ENCODE data around the gene WIF1.

WIF1 gene

GRCh38 chr12:65121049-65121955, at the start of gene WIF1:
TSS of gene WIF1 (minus strand) at chr12:65121305. CDS start at chr12:65121191, 114 bp downstream.
- peak; percentile 43 for ATAC-seq (replicated peaks; ENCODE audit: extremely low read depth, poor library complexity, severe bottlenecking)
- DNase-seq (ENCODE audit: low spot score in 2 of 2) = no peak
- Mint-ChIP-seq H3K4me3 (peak within 1 kb of the TSS; percentile 59), H3K27ac (ENCODE audit: low read depth) (no peak within 1 kb of the TSS), H3K36me3 (ENCODE audit: insufficient read depth) (peaks cover 3% of the 10 kb centered on the region), H3K9me3 (no peaks in the 10 kb centered on the region), H3K27me3 (peaks cover 64% of the 10 kb centered on the region), H3K4me1 (peaks cover 5% of the 10 kb centered on the region)

- peaks cover 32% of the 10 kb centered on the region for H3K4me1 Mint-ChIP-seq
- peak; percentile 45 for ATAC-seq (replicated peaks; ENCODE audit: extremely low read depth, poor library complexity, severe bottlenecking)
- H3K27me3 Mint-ChIP-seq = no peaks in the 10 kb centered on the region
- H3K9me3 Mint-ChIP-seq = no peaks in the 10 kb centered on the region
- DNase-seq (ENCODE audit: low spot score in 2 of 2) = peak; percentile 43 to 57
- H3K27ac Mint-ChIP-seq (ENCODE audit: low read depth) = peak overlapping the region; percentile 99
- peak overlapping the region; percentile 92 for H3K4me3 Mint-ChIP-seq
- peaks cover 22% of the 10 kb centered on the region for H3K36me3 Mint-ChIP-seq (ENCODE audit: insufficient read depth)
Observed at GRCh38 chr12:65170209-65170881, 49.2 kb upstream of the WIF1 start.

- H3K4me3 Mint-ChIP-seq = peak within 1 kb of the TSS; percentile 92
- no peaks in the 10 kb centered on the region for H3K27me3 Mint-ChIP-seq
- ATAC-seq (replicated peaks; ENCODE audit: extremely low read depth, poor library complexity, severe bottlenecking) = peak; percentile 93
- peak; percentile 85 to 86 for DNase-seq (ENCODE audit: low spot score in 2 of 2)
- H3K27ac Mint-ChIP-seq (ENCODE audit: low read depth) = peak within 1 kb of the TSS; percentile 99
- H3K9me3 Mint-ChIP-seq = no peaks in the 10 kb centered on the region
- H3K36me3 Mint-ChIP-seq (ENCODE audit: insufficient read depth) = peaks cover 22% of the 10 kb centered on the region
- peaks cover 32% of the 10 kb centered on the region for H3K4me1 Mint-ChIP-seq
Observed at GRCh38 chr12:65169320-65170208, 48.5 kb upstream of the WIF1 start, which contains the start of gene LEMD3. TSS of gene LEMD3 (plus strand) at chr12:65169583. CDS start at chr12:65169597, 14 bp downstream.

- DNase-seq (ENCODE audit: low spot score in 2 of 2) (no peak), ATAC-seq (replicated peaks; ENCODE audit: extremely low read depth, poor library complexity, severe bottlenecking) (peak; percentile 15)
- Mint-ChIP-seq H3K9me3 (no peaks in the 10 kb centered on the region), H3K36me3 (ENCODE audit: insufficient read depth) (peaks cover 22% of the 10 kb centered on the region), H3K27ac (ENCODE audit: low read depth) (peak overlapping the region; percentile 99), H3K4me1 (peaks cover 32% of the 10 kb centered on the region), H3K27me3 (peaks cover under 1% of the 10 kb centered on the region), H3K4me3 (peak overlapping the region; percentile 92)
Observed at GRCh38 chr12:65168681-65169319, 47.7 kb upstream of the WIF1 start.

- Mint-ChIP-seq H3K27ac (ENCODE audit: low read depth) (no peak overlapping the region), H3K9me3 (no peaks in the 10 kb centered on the region), H3K4me1 (peaks cover 8% of the 10 kb centered on the region), H3K36me3 (ENCODE audit: insufficient read depth) (peaks cover 10% of the 10 kb centered on the region), H3K27me3 (peaks cover 39% of the 10 kb centered on the region), H3K4me3 (no peak overlapping the region)
- DNase-seq (ENCODE audit: low spot score in 2 of 2) (no peak), ATAC-seq (replicated peaks; ENCODE audit: extremely low read depth, poor library complexity, severe bottlenecking) (no peak)
Observed at GRCh38 chr12:65164774-65165173, 43.7 kb upstream of the WIF1 start.

- DNase-seq (ENCODE audit: low spot score in 2 of 2) = no peak
- H3K36me3 Mint-ChIP-seq (ENCODE audit: insufficient read depth) = peaks cover 6% of the 10 kb centered on the region
- H3K27me3 Mint-ChIP-seq = peaks cover 43% of the 10 kb centered on the region
- H3K4me1 Mint-ChIP-seq = peaks cover 5% of the 10 kb centered on the region
- H3K9me3 Mint-ChIP-seq = no peaks in the 10 kb centered on the region
- H3K4me3 Mint-ChIP-seq = no peak overlapping the region
- ATAC-seq (replicated peaks; ENCODE audit: extremely low read depth, poor library complexity, severe bottlenecking) = no peak
- H3K27ac Mint-ChIP-seq (ENCODE audit: low read depth) = no peak overlapping the region
Observed at GRCh38 chr12:65164244-65164643, 43.1 kb upstream of the WIF1 start.

GRCh38 chr12:65162609-65163008, 41.5 kb upstream of the WIF1 start:
- Mint-ChIP-seq H3K9me3 (no peaks in the 10 kb centered on the region), H3K4me3 (no peak overlapping the region), H3K36me3 (ENCODE audit: insufficient read depth) (no peaks in the 10 kb centered on the region), H3K27ac (ENCODE audit: low read depth) (no peak overlapping the region), H3K27me3 (peaks cover 43% of the 10 kb centered on the region), H3K4me1 (no peaks in the 10 kb centered on the region)
- ATAC-seq (replicated peaks; ENCODE audit: extremely low read depth, poor library complexity, severe bottlenecking) (no peak), DNase-seq (ENCODE audit: low spot score in 2 of 2) (no peak)

- no peak for DNase-seq (ENCODE audit: low spot score in 2 of 2)
- H3K27me3 Mint-ChIP-seq = peaks cover 25% of the 10 kb centered on the region
- no peaks in the 10 kb centered on the region for H3K36me3 Mint-ChIP-seq (ENCODE audit: insufficient read depth)
- ATAC-seq (replicated peaks; ENCODE audit: extremely low read depth, poor library complexity, severe bottlenecking) = no peak
- peak overlapping the region; percentile 47 for H3K4me3 Mint-ChIP-seq
- no peak overlapping the region for H3K27ac Mint-ChIP-seq (ENCODE audit: low read depth)
- H3K4me1 Mint-ChIP-seq = peaks cover 12% of the 10 kb centered on the region
- no peaks in the 10 kb centered on the region for H3K9me3 Mint-ChIP-seq
Observed at GRCh38 chr12:65157091-65157490, 36.0 kb upstream of the WIF1 start.

GRCh38 chr12:65156366-65156841, 35.3 kb upstream of the WIF1 start:
- H3K36me3 Mint-ChIP-seq (ENCODE audit: insufficient read depth) = no peaks in the 10 kb centered on the region
- DNase-seq (ENCODE audit: low spot score in 2 of 2) (no peak), ATAC-seq (replicated peaks; ENCODE audit: extremely low read depth, poor library complexity, severe bottlenecking) (peak; percentile 65)
- H3K4me3 Mint-ChIP-seq = peak overlapping the region; percentile 47
- peaks cover 12% of the 10 kb centered on the region for H3K4me1 Mint-ChIP-seq
- H3K27me3 Mint-ChIP-seq = peaks cover 20% of the 10 kb centered on the region
- no peaks in the 10 kb centered on the region for H3K9me3 Mint-ChIP-seq
- no peak overlapping the region for H3K27ac Mint-ChIP-seq (ENCODE audit: low read depth)

GRCh38 chr12:65155784-65156183, 34.7 kb upstream of the WIF1 start:
- ATAC-seq (replicated peaks; ENCODE audit: extremely low read depth, poor library complexity, severe bottlenecking) (no peak), DNase-seq (ENCODE audit: low spot score in 2 of 2) (no peak)
- Mint-ChIP-seq H3K4me1 (peaks cover 12% of the 10 kb centered on the region), H3K4me3 (peak overlapping the region; percentile 47), H3K9me3 (no peaks in the 10 kb centered on the region), H3K27ac (ENCODE audit: low read depth) (no peak overlapping the region), H3K36me3 (ENCODE audit: insufficient read depth) (no peaks in the 10 kb centered on the region), H3K27me3 (peaks cover 15% of the 10 kb centered on the region)

GRCh38 chr12:65152596-65152995, 31.5 kb upstream of the WIF1 start:
- no peaks in the 10 kb centered on the region for H3K36me3 Mint-ChIP-seq (ENCODE audit: insufficient read depth)
- ATAC-seq (replicated peaks; ENCODE audit: extremely low read depth, poor library complexity, severe bottlenecking) (no peak), DNase-seq (ENCODE audit: low spot score in 2 of 2) (no peak)
- no peak overlapping the region for H3K4me3 Mint-ChIP-seq
- peaks cover 17% of the 10 kb centered on the region for H3K27me3 Mint-ChIP-seq
- peaks cover 12% of the 10 kb centered on the region for H3K4me1 Mint-ChIP-seq
- no peaks in the 10 kb centered on the region for H3K9me3 Mint-ChIP-seq
- no peak overlapping the region for H3K27ac Mint-ChIP-seq (ENCODE audit: low read depth)
